WERI-Rb-1 (cell line): ENCODE data around the gene DGKE.

ENCODE experiments used
- DNase-seq: peaks from one replicate; pipeline ENCODE4 v3.0.0-alpha.2; 2020
- H3K27ac ChIP-seq: fragments of 250-450 bp; sonication (Bioruptor Pico); 2 replicates; pipeline ENCODE4 v1.5.1; 2020; ENCODE audit warnings: mild to moderate bottlenecking, moderate library complexity
- H3K27me3 ChIP-seq: fragments of 250-450 bp; sonication (Bioruptor Pico); 2 replicates; pipeline ENCODE4 v1.5.1; 2021; ENCODE audit warnings: mild to moderate bottlenecking, low read depth, moderate library complexity; ENCODE audit not compliant: insufficient read depth, severe bottlenecking
- H3K36me3 ChIP-seq: fragments of 250-450 bp; sonication (Bioruptor Pico); 2 replicates; pipeline ENCODE4 v1.5.1; 2020; ENCODE audit warnings: mild to moderate bottlenecking, moderate library complexity
- H3K4me3 ChIP-seq: 2 replicates; pipeline ENCODE4 v1.5.1; 2011; ENCODE audit warnings: low read depth, mild to moderate bottlenecking, control low read depth, low read length
- H3K9me3 ChIP-seq: fragments of 250-450 bp; sonication (Bioruptor Pico); 2 replicates; pipeline ENCODE4 v1.5.1; 2021; ENCODE audit warnings: mild to moderate bottlenecking, moderate library complexity; ENCODE audit not compliant: severe bottlenecking
- CTCF ChIP-seq: IDR thresholded peaks from 2 replicates; pipeline ENCODE4 v1.5.1; 2011; ENCODE audit warnings: low read depth, mild to moderate bottlenecking, control low read depth, inconsistent platforms, low read length

Gene DGKE

GRCh38 chr17:56898874-56899273 is 64.9 kb downstream of the DGKE start:
- DNase-seq = no peak
- H3K36me3 ChIP-seq = peaks cover 76% of the 10 kb centered on the region
- no peak overlapping the region for H3K27ac ChIP-seq

GRCh38 chr17:56899403-56899802 is 65.5 kb downstream of the DGKE start:
- H3K36me3 ChIP-seq = peaks cover 79% of the 10 kb centered on the region

More at GRCh38 chr17:56898874-56899273, 64.9 kb downstream of the DGKE start:
- no peak for TF ChIP-seq CTCF
- H3K27me3 ChIP-seq = no peaks in the 10 kb centered on the region
- H3K9me3 ChIP-seq = no peaks in the 10 kb centered on the region
- no peak overlapping the region for H3K4me3 ChIP-seq

GRCh38 chr17:56902348-56902747 is 68.4 kb downstream of the DGKE start:
- peaks cover 87% of the 10 kb centered on the region for H3K36me3 ChIP-seq
- no peak for DNase-seq
- TF ChIP-seq CTCF = no peak
- no peaks in the 10 kb centered on the region for H3K27me3 ChIP-seq
- no peak overlapping the region for H3K27ac ChIP-seq
- H3K9me3 ChIP-seq = no peaks in the 10 kb centered on the region
- H3K4me3 ChIP-seq = no peak overlapping the region

More at GRCh38 chr17:56899403-56899802, 65.5 kb downstream of the DGKE start:
- Histone ChIP-seq H3K27ac (no peak overlapping the region), H3K9me3 (no peaks in the 10 kb centered on the region), H3K4me3 (no peak overlapping the region), H3K27me3 (no peaks in the 10 kb centered on the region)
- no peak for DNase-seq
- TF ChIP-seq CTCF = no peak

- Histone ChIP-seq H3K36me3 (peaks cover 91% of the 10 kb centered on the region), H3K4me3 (no peak overlapping the region), H3K27me3 (no peaks in the 10 kb centered on the region), H3K9me3 (no peaks in the 10 kb centered on the region), H3K27ac (no peak overlapping the region)
- no peak for TF ChIP-seq CTCF
- no peak for DNase-seq
Observed at GRCh38 chr17:56903560-56903959, 69.6 kb downstream of the DGKE start.

- H3K27ac ChIP-seq = no peak overlapping the region
- no peak for DNase-seq
Observed at GRCh38 chr17:56908001-56908542, 74.1 kb downstream of the DGKE start.

More at GRCh38 chr17:56908001-56908542, 74.1 kb downstream of the DGKE start:
- Histone ChIP-seq H3K4me3 (no peak overlapping the region), H3K27me3 (no peaks in the 10 kb centered on the region), H3K36me3 (peaks cover 63% of the 10 kb centered on the region), H3K9me3 (no peaks in the 10 kb centered on the region)
- no peak for TF ChIP-seq CTCF
